NAMALWA (cell line): Measurements from ENCODE around the gene ZNF512B.
"Not testable (repeated sequence)": the region's sequence is repeated elsewhere in the genome, so short reads cannot be mapped to it uniquely, and the experiment has no call there.

ENCODE experiments used
- DNase-seq: peaks from one replicate; pipeline ENCODE4 v3.0.0-alpha.2; 2015; ENCODE audit warnings: low spot score

ZNF512B gene

DNA sequence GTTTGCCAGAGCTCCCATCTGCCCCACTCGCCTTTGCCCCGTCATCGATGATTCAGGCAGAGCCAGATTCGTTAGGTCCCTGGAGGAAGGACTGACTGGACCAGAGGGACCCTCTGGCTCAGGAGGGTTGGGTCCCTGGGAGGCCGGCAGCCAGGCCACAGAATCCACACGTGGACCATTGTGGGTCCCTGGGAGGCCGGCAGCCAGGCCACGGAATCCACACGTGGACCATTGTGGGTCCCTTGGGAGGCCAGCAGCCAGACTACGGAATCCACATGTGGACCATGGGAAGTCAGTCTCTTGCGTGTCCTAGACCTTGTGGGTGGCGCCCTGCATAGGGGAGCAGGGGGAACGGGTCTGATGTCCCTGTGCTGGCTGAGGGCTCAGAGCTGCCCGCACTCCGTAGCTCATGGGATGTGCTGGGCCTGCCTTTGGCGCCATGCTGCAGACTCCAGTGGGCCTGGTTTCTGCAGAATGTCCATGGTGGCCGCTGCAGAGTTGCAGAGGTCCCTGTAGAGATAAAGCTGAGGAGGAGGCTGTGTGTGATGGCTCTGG is 37.0 kb downstream of the ZNF512B start:
- no peak for DNase-seq

DNA sequence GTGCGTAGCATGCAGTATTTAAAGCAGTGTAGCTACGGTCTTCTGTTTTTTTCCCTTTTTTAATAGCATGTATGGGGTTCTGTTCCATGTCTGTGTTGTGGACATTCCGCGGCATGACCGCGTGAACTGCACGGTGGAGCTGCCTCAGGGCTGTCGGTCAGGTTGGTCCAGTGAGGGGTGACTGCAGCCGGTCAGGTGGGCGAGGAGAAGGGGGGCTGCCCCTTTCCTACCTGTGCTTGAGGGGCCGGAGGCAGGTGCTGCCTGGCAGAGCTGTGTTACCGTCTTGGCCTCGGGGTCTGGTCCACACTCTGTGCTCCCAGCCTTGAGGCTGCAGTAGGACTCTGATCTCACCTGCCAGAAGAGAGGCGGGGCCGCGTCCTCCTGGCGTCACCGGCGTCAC is 38.0 kb downstream of the ZNF512B start:
- DNase-seq: no peak

DNA sequence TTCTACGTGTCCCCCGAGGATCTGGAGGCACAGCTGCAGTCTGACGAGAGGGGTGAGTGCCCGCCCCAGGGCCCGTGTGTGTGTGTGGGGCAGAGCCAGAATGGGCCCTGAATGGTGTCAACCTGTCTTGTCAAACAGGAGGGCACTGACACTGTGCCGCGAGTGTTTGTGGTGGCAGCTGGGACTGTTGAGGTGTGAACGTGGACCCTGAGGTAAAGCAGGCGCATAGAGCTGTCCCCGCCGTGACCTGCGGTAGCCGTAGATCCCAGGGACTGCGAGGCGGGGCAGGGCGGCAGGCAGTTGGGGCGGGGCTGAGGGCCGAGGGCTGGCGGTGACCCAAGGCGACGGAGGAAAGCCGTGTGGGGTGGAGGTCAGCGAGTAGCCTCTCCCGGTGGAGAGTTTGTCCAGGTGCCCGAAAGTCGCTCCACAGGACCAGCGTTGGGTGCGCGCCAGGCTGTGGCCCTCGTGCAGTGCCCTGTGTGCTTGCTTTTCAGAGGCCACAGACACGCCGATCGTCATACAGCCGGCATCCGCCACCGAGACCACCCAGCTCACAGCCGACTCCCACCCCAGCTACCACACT is 38.7 kb downstream of the ZNF512B start:
- DNase-seq: no peak

DNA sequence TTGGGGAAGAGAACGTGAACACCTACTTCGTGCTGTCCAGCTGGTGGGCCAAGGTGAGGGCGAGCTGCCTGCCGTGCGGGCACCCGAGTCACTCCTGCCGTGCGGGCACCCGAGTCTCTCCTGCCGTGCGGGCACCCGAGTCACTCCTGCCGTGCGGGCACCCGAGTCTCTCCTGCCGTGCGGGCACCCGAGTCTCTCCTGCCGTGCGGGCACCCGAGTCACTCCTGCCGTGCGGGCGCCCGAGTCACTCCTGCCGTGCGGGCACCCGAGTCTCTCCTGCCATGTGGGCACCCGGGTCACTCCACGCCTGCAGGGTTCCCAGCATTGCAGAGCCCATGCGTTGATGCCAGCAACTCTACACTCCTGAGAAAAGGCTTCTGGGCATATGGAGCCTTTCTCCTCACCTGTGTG is 40.3 kb downstream of the ZNF512B start:
- not testable (repeated sequence) for DNase-seq

GRCh38 chr20:63929071-63929470 is 40.7 kb downstream of the ZNF512B start:
- no peak for DNase-seq

- DNase-seq: no peak
These were observed 43.4 kb downstream of the ZNF512B start for GRCh38 chr20:63926298-63926697.

- no peak for DNase-seq
These were observed 45.5 kb downstream of the ZNF512B start for GRCh38 chr20:63924241-63924640.

GRCh38 chr20:63923651-63924050 is 46.1 kb downstream of the ZNF512B start:
- no peak for DNase-seq

- DNase-seq: no peak
These were observed 49.5 kb downstream of the ZNF512B start for GRCh38 chr20:63920226-63920625.

DNA sequence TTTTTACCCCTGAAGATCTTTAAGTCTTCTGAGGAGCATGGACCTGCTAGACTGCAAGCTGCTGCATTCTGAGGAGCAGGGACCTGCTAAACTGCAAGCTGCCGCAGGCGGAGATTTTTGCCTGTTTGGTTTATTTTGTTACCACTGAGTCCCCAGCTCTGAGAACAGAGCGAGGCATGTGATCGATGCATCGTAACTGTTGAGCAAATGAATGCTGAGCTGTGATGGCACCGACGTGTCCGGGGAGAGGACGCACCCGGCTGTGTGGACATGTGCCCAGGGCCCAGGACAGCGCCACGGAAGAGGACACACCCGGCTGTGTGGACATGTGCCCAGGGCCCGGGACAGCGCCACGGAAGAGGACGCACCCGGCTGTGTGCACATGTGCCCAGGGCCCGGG is 50.6 kb downstream of the ZNF512B start:
- no peak for DNase-seq

- no peak for DNase-seq
These were observed 51.9 kb downstream of the ZNF512B start for GRCh38 chr20:63917811-63918210.

DNA sequence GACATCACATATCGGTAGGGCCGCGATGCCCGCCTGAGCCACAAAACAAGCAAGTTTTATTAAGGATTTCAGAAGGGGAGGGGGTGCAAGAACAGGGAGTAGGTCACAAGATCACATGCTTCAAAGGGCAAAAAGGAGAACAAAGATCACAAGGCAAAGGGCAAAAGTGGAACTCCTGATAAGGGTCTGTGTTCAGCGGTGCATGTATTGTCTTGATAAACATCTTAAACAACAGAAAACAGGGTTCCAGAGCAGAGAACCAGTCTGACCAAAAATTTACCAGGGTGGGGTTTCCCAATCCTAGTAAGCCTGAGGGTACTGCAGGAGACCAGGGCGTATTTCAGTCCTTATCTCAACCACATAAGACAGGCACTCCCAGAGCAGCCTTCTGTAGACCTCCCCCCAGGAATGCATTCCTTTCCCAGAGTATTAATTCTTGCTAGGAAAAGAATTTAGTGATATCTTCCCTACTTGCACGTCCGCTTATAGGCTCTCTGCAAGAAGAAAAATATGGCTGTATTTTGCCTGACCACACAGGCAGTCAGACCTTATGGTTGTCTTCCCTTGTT is 53.3 kb downstream of the ZNF512B start:
- DNase-seq: not testable (repeated sequence)

- DNase-seq: no peak
These were observed 54.3 kb downstream of the ZNF512B start for GRCh38 chr20:63915471-63915870.

DNA sequence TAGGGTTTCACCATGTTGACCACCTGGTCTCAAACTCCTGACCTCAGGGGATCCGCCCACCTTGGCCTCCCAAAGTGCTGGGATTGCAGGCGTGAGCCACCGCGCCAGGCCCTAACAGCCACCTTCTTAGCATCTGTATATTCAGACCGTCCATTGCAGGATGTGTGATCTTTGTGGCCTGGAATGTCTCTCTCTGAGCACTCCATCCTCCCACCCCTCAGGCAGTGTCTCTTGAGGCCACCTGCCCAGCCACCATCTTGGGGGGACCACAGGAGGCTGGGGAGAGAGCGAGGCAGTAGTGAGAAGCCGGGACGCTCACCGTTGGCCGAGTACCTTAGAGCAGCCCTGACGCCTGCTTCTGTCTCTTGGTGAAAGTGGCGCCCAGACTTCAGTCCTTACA is 56.0 kb downstream of the ZNF512B start:
- DNase-seq: no peak

DNA sequence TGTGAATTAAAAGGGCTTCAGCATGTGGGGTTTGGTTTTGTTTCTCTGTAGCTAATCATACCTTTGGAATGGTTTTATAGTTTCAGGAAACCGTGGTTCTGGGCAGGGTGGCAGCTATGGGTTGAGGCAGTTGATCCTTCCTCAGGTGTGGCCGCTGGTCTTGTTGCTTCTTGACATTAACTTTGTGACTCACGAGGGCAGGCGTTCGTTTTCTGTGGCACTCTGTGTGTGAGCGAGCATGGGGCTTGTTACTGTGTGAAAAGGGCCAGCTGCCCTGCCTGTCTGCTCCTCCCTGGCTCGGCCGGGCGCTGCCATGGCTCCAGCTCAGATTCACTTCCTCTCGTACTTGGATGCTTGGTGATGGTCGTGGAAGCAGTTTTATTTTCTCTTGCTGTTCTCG is 58.6 kb downstream of the ZNF512B start:
- no peak for DNase-seq

GRCh38 chr20:63908008-63908682 is 61.6 kb downstream of the ZNF512B start:
- DNase-seq: no peak
